HEK293 (cell line): ENCODE data around the gene TPRN.

Source experiments
- GFI1B ChIP-seq: fragments of 450-650 bp; formaldehyde crosslinking; IDR thresholded peaks from 2 replicates; pipeline ENCODE4 v1.5.1; 2016; ENCODE audit warnings: missing biosample characterization, missing genetic modification characterization
- GLIS2 ChIP-seq: fragments of 450-650 bp; formaldehyde crosslinking; IDR thresholded peaks from 2 replicates; pipeline ENCODE4 v1.5.1; 2016; ENCODE audit warnings: missing biosample characterization, missing genetic modification characterization
- KLF1 ChIP-seq: fragments of 450-650 bp; formaldehyde crosslinking; IDR thresholded peaks from 2 replicates; pipeline ENCODE4 v1.5.1; 2016; ENCODE audit warnings: missing biosample characterization, missing genetic modification characterization
- KLF7 ChIP-seq: fragments of 450-650 bp; formaldehyde crosslinking; IDR thresholded peaks from 2 replicates; pipeline ENCODE4 v1.5.1; 2016; ENCODE audit warnings: missing biosample characterization, missing genetic modification characterization, borderline replicate concordance
- OVOL3 ChIP-seq: fragments of 450-650 bp; formaldehyde crosslinking; IDR thresholded peaks from 2 replicates; pipeline ENCODE4 v1.5.1; 2016; ENCODE audit warnings: missing biosample characterization, missing genetic modification characterization
- PATZ1 ChIP-seq: fragments of 450-650 bp; formaldehyde crosslinking; IDR thresholded peaks from 2 replicates; pipeline ENCODE4 v1.5.1; 2016; ENCODE audit warnings: missing biosample characterization, missing genetic modification characterization
- PRDM10 ChIP-seq: fragments of 450-650 bp; formaldehyde crosslinking; IDR thresholded peaks from 2 replicates; pipeline ENCODE4 v1.5.1; 2016; ENCODE audit warnings: missing biosample characterization, missing genetic modification characterization
- RBAK ChIP-seq: fragments of 450-650 bp; formaldehyde crosslinking; IDR thresholded peaks from 2 replicates; pipeline ENCODE4 v1.5.1; 2016; ENCODE audit warnings: missing biosample characterization, missing genetic modification characterization
- REST ChIP-seq: fragments of 450-650 bp; formaldehyde crosslinking; IDR thresholded peaks from 2 replicates; pipeline ENCODE4 v1.5.1; 2016; ENCODE audit warnings: missing biosample characterization, missing genetic modification characterization
- YY1 ChIP-seq: fragments of 450-650 bp; formaldehyde crosslinking; IDR thresholded peaks from 2 replicates; pipeline ENCODE4 v1.5.1; 2018; ENCODE audit warnings: missing biosample characterization, missing genetic modification characterization
- ZBTB48 ChIP-seq: fragments of 450-650 bp; formaldehyde crosslinking; IDR thresholded peaks from 2 replicates; pipeline ENCODE4 v1.5.1; 2016; ENCODE audit warnings: missing biosample characterization, missing genetic modification characterization
- ZBTB49 ChIP-seq: fragments of 450-650 bp; formaldehyde crosslinking; IDR thresholded peaks from 2 replicates; pipeline ENCODE4 v1.5.1; 2016; ENCODE audit warnings: missing biosample characterization, missing genetic modification characterization, low read depth
- ZFP37 ChIP-seq: fragments of 450-650 bp; formaldehyde crosslinking; IDR thresholded peaks from 2 replicates; pipeline ENCODE4 v1.5.1; 2016; ENCODE audit warnings: missing biosample characterization, missing genetic modification characterization
- ZNF121 ChIP-seq: fragments of 450-650 bp; formaldehyde crosslinking; IDR thresholded peaks from 2 replicates; pipeline ENCODE4 v1.5.1; 2016; ENCODE audit warnings: missing biosample characterization, missing genetic modification characterization
- ZNF138 ChIP-seq: fragments of 450-650 bp; formaldehyde crosslinking; IDR thresholded peaks from 2 replicates; pipeline ENCODE4 v1.5.1; 2016; ENCODE audit warnings: missing biosample characterization, missing genetic modification characterization, borderline replicate concordance
- ZNF157 ChIP-seq: fragments of 450-650 bp; formaldehyde crosslinking; IDR thresholded peaks from 2 replicates; pipeline ENCODE4 v1.5.1; 2016; ENCODE audit warnings: missing biosample characterization, missing genetic modification characterization
- ZNF174 ChIP-seq: fragments of 450-650 bp; formaldehyde crosslinking; IDR thresholded peaks from 2 replicates; pipeline ENCODE4 v1.5.0; 2017; ENCODE audit warnings: missing biosample characterization, mild to moderate bottlenecking, missing genetic modification characterization
- ZNF202 ChIP-seq: fragments of 450-650 bp; formaldehyde crosslinking; IDR thresholded peaks from 2 replicates; pipeline ENCODE4 v1.5.1; 2016; ENCODE audit warnings: missing biosample characterization, missing genetic modification characterization, borderline replicate concordance
- ZNF214 ChIP-seq: fragments of 450-650 bp; formaldehyde crosslinking; IDR thresholded peaks from 2 replicates; pipeline ENCODE4 v1.5.1; 2017; ENCODE audit warnings: missing biosample characterization, mild to moderate bottlenecking, missing genetic modification characterization, borderline replicate concordance
- ZNF280D ChIP-seq: fragments of 450-650 bp; formaldehyde crosslinking; IDR thresholded peaks from 2 replicates; pipeline ENCODE4 v1.5.1; 2016; ENCODE audit warnings: missing biosample characterization, missing genetic modification characterization
- ZNF335 ChIP-seq: fragments of 450-650 bp; formaldehyde crosslinking; conservative IDR thresholded peaks from 2 replicates; pipeline ENCODE4 v1.5.1; 2016; ENCODE audit warnings: missing biosample characterization, missing genetic modification characterization
- ZNF510 ChIP-seq: fragments of 450-650 bp; formaldehyde crosslinking; IDR thresholded peaks from 2 replicates; pipeline ENCODE4 v1.5.1; 2018; ENCODE audit warnings: mild to moderate bottlenecking, missing genetic modification characterization, missing biosample characterization; ENCODE audit not compliant: insufficient replicate concordance
- ZNF621 ChIP-seq: fragments of 450-650 bp; formaldehyde crosslinking; IDR thresholded peaks from 2 replicates; pipeline ENCODE4 v1.5.1; 2017; ENCODE audit warnings: missing biosample characterization, missing genetic modification characterization
- ZNF629 ChIP-seq: fragments of 450-650 bp; formaldehyde crosslinking; IDR thresholded peaks from 2 replicates; pipeline ENCODE4 v1.5.1; 2017; ENCODE audit warnings: missing biosample characterization, missing genetic modification characterization
- ZNF654 ChIP-seq: fragments of 450-650 bp; formaldehyde crosslinking; IDR thresholded peaks from 2 replicates; pipeline ENCODE4 v1.5.1; 2016; ENCODE audit warnings: low read depth, missing biosample characterization, missing genetic modification characterization

TPRN gene

GRCh38 chr9:137236238-137236935 is 35.8 kb upstream of the TPRN start (continued):
- TF ChIP-seq PRDM10 (no peak), RBAK (tag by site-specific recombination) (no peak), ZNF121 (no peak), KLF1 (tag by site-specific recombination) (peak; percentile 68), REST (tag by site-specific recombination) (peak; percentile 22; the same call in 1 of the 2 replicates), GLIS2 (tag by site-specific recombination) (peak; percentile 86; the same call in 1 of the 2 replicates), OVOL3 (no peak; the same call in 1 of the 2 replicates), ZNF214 (tag by site-specific recombination) (no peak), GFI1B (no peak), ZNF157 (tag by site-specific recombination) (no peak), ZNF629 (tag by site-specific recombination) (0 out of 2 replicates have a peak, but pooled peaks have one; percentile 24), ZBTB49 (tag by site-specific recombination) (no peak), ZNF280D (no peak), ZNF654 (tag by site-specific recombination) (no peak; the same call in 1 of the 2 replicates), YY1 (tag by site-specific recombination) (peak; percentile 80), ZFP37 (0 out of 2 replicates have a peak, but pooled peaks have one; percentile 44), ZNF138 (tag by site-specific recombination) (no peak), ZNF621 (tag by site-specific recombination) (no peak), ZBTB48 (tag by site-specific recombination) (peak; percentile 19; the same call in 1 of the 2 replicates), ZNF202 (no peak), PATZ1 (tag by site-specific recombination) (peak; percentile 98), ZNF335 (no peak), ZNF510 (tag by site-specific recombination) (no peak), ZNF174 (tag by site-specific recombination) (no peak), KLF7 (tag by site-specific recombination) (peak; percentile 63; the same call in 1 of the 2 replicates)
